GM21529 (cell line): ENCODE results near the gene RAB3GAP1.
"Not testable (repeated sequence)": the region's sequence is repeated elsewhere in the genome, so short reads cannot be mapped to it uniquely, and the experiment has no call there.

ENCODE experiments used
- ATAC-seq: cut with Tn5 transposase; IDR thresholded peaks from one replicate; pipeline ENCODE4 v1.9.1; 2021; ENCODE audit not compliant: unreplicated experiment

The RAB3GAP1 gene

GRCh38 chr2:135099802-135100483 is 47.9 kb downstream of the RAB3GAP1 start:
- no peak for ATAC-seq

- ATAC-seq, result no peak
Observed at GRCh38 chr2:135103843-135104242, 51.8 kb downstream of the RAB3GAP1 start.

DNA sequence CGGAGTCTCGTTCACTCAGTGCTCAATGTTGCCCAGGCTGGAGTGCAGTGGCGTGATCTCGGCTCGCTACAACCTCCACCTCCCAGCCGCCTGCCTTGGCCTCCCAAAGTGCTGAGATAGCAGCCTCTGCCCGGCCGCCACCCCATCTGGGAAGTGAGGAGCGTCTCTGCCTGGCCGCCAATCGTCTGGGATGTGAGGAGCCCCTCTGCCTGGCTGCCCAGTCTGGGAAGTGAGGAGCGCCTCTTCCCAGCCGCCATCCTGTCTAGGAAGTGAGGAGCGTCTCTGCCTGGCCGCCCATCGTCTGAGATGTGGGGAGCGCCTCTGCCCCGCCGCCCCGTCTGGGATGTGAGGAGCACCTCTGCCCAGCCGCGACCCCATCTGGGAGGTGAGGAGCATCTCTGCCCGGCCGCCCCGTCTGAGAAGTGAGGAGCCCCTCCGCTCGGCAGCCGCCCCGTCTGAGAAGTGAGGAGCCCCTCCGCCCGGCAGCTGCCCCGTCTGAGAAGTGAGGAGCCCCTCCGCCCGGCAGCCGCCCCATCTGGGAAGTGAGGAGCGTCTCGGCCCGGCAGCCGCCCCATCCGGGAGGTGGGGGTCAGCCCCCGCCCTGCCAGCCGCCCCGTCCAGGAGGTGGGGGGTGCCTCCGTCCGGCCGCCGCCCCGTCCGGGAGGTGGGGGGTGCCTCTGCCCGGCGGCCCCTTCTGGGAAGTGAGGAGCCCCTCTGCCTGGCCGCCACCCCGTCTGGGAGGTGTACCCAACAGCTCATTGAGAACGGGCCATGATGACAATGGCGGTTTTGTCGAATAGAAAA is 53.6 kb downstream of the RAB3GAP1 start:
- ATAC-seq, result not testable (repeated sequence)

- no peak for ATAC-seq
Observed at GRCh38 chr2:135113322-135113721, 61.2 kb downstream of the RAB3GAP1 start.

- no peak for ATAC-seq
Observed at GRCh38 chr2:135119582-135119981, 67.5 kb downstream of the RAB3GAP1 start.

- no peak for ATAC-seq
Observed at GRCh38 chr2:135121016-135121657, 69.0 kb downstream of the RAB3GAP1 start.

DNA sequence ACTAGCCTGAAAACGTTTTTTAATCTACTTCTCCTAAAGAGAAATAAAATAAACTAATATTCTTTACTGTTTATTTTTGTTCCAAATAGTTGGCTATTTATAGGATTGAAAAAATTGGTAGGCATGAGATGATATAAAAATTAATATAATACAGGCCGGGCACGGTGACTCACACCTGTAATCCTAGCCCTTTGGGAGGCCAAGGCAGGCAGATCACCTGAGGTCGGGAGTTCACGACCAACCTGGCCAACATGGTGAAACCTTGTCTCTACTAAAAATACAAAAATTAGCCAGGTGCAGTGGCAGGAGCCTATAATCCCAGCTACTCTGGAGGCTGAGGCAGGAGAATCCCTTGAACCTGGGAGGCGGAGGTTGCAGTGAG is 69.6 kb downstream of the RAB3GAP1 start:
- not testable (repeated sequence) for ATAC-seq

DNA sequence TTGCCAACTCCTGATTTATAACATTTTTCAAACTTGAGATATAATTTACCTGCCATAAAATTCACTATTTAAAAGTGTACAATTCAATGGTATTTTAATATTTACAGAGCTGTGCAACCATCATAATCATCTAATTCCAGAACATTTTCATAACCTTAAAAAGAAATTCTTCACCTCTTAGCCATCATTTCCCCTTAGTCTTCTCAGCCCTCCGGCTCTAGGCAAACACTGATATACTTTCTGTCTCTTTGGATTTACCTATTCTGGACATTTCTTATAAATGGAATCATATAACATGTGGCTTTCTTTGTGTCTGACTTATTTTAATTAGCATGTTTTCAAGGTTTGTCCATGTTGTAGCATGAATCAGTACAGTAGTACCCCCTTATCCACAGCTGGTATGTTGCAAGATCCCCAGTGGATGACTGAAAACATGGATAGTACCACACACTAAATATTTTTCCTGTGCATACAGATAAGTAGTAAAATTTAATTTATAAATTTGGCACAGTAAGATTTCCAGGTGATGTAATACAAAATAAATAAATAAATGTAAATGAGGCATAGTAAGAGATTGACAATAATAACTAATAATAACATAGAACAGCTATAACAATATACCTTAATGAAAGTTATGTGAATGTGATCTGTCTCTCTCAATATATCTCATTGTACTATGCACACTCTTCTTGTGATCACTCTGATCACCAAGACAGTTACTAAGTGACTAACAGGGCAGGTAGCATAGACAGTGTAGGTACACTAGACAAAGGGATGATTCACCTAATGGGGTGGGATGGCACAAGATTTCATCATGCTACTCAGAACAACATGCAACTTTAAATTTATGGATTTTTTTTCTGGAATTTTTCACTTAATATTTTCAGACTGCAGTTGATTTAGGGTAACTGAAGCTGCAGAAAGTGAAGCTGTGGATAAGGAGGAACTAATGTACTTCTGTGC is 73.1 kb downstream of the RAB3GAP1 start:
- no peak for ATAC-seq

DNA sequence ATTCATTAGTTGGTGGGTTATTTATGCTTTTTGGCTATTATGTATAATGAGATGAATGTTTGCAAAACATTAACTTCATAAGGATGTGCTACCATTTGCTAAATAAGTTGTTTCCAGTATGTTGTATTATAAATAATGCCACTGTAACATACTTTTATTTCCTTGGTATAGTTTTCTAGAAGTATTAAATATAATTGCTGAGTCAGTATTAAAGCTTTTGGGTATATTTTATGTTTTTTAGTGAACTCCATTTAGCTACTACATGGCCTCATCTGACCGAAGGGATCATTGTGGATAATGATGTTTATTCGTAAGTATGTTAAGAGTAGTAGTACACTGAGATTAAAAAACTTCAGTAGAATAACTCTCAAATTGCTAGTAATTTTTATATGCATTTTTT is 73.8 kb downstream of the RAB3GAP1 start:
- ATAC-seq, result no peak

GRCh38 chr2:135130751-135131150 is 78.7 kb downstream of the RAB3GAP1 start:
- ATAC-seq, result no peak

DNA sequence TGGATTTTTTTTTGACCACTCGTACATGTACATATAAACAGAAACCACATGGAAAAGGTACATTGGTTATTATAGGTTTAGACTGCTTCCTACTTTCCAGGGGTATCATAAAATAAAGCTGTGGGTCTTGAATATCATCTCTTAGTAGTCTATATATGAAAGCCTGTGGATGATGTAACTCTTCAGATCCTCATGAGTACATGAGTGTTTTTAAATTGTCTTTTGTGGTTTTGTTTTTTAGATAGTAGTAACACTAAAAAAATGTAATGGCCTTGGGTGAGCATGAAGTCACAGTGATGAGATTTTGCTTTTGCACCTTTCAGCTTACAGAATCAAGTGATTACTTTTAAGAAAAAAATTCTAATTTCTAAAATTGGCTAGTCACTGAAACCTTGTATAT is 80.2 kb downstream of the RAB3GAP1 start:
- no peak for ATAC-seq

DNA sequence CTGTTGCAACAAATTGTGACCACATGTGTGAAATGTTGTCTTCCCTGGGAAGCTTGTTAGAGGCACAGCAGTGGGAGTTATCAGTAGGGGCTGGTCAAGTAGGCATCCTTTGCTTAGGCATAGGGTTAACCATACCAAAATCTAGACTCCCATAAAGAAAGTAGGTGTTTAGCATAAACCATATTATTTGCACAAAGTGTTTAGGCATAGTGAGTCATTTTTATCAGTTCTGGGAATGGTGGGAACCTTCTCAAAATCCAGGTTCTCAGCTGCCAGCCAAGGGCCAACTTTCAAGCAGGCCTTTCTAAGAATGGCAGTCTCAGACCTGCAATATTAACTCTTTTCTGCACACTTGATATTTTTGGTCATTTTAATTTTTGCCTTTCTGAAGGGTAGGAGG is 88.5 kb downstream of the RAB3GAP1 start:
- ATAC-seq, result no peak

GRCh38 chr2:135142323-135142722 is 90.2 kb downstream of the RAB3GAP1 start:
- ATAC-seq, result no peak

DNA sequence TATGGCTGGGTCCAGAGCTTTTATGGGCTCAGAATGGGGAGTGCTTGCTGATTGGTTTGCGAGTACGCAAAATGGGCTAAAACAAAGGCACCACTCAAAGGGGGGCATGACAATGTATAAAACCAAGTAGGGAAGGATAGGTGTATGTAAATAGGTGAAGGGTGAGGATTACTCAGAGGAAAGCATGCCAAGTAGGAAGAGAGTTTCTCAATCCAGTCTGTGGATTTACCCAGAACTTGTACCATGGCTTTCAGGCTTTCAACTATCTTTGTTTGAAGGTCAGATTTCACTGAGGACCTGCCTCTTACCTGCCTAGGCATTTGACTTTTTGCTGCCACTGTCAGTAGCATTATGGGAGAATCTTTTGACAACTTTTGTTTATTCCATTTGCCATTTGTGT is 92.3 kb downstream of the RAB3GAP1 start:
- no peak for ATAC-seq

DNA sequence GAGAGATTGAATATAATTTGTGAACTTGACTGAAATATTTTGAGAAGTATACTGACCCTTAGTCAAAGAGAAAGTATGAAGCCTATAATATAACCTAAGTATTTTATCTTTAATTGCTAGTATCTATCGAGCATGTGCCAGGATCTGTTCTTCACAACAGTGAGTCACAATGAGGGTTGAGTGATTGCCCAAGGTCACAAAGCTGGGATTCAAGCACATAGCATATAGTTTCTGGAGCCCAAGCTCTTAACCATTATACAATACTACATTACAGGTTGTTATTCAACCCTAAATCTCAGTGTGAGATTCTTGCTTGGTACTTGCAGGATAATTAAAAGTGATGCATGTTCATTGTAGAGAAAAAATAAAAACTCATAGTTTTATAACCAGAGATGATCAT is 97.2 kb downstream of the RAB3GAP1 start:
- no peak for ATAC-seq

GRCh38 chr2:135150725-135151124 is 98.6 kb downstream of the RAB3GAP1 start:
- no peak for ATAC-seq

DNA sequence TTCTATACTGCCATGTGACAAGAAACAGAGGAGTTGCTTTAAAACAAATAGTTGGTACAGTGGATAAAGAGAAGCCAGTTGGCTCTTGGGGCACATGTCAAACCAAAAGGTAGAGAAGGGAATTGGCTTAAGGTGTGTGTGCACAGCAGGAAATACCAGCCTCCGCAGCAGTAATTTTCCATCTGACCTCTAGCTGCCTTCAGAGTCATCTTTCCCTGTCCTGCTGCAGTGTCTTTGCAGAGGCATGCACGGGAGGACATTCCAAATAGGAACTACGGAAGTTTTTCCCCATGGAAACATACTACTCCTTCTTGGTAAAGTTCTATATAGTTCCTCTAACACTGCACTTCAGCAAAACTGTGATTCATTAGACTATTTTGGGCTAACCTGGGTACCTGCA is 99.5 kb downstream of the RAB3GAP1 start:
- no peak for ATAC-seq

DNA sequence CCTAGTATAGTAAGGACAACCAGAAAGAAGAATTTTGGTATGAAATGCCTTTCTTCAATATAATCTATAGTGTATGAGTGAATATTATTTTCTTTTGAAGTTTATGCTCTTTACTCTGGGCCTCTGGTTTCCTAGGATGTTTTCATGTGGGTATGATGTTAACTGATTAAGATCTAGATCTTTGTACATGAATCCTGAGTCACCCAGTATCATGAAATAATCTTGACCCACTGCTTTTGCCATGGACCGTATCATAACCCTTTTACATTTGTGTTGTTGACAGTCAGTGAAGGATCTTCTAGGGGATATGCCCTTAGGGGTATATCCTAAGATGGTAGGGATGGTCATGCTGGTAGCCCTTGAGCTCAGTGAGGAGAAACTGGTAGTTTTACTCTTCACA is 100.3 kb downstream of the RAB3GAP1 start:
- no peak for ATAC-seq

DNA sequence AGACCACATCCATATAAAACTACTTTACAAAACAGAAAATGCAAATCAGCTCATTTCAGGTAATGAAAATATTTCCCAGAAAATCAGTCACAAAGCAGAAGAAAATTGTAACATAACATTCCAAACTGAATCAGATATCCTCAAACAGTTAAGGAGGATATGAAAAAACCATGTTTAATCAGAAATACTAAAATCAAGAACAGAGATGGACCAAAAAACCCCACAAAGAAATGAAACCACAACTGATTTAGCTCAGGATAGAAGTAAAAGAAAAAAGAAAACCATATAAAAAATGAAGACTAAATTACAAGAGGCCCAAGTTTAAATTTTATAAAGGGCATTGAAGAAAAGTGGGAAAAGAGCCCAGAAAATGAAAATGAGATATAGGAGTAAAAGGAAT is 102.9 kb downstream of the RAB3GAP1 start:
- ATAC-seq, result no peak

DNA sequence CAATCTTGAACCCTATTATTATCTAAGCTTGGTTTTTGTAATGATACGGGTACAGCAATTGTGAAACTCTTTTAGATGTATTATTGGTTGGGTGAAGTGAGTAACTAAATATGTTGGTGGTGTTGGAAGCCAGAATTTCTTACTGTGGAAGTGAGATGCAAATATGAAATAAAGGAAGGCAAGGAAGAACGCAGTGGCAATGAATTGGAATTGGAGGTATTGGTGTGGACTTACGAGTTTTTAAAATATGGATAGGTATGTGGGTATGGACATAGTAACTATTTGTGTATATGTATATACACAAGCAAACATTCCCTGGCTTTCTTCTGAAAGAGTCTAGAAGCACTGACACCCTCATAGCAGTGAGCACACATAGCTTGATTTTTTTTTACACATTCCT is 105.8 kb downstream of the RAB3GAP1 start:
- no peak for ATAC-seq

GRCh38 chr2:135159191-135159590 is 107.1 kb downstream of the RAB3GAP1 start:
- no peak for ATAC-seq
